Measurements from ENCODE around the gene GABRB1.

- TF ChIP-seq CTCF (IDR thresholded peaks at IDR 0.05; ENCODE audit: low read length) (no peak), EZH2phosphoT487 (IDR thresholded peaks at IDR 0.05; ENCODE audit: low read length) (no peak)
Observed at GRCh38 chr4:47219586-47219985, 188.2 kb downstream of the GABRB1 start.
